Measurements from ENCODE around the gene EHBP1.

DNA sequence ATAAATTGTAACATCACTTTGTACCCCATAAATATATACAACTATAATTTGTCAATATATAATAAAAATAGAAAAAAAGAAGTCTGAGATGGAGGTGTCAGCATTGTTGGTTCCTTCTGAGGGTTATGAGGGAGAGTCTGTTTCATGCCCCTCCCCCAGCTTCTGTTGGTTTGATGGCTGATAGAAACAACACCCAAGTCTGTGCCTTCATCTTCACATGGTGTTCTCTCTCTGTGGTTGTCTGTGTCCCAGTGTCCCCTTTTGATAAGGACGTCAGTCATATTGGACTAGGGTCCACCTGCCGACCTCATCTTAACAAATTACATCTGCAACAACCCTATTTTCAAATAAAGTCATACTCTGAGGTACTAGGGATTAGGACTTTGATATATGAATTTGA, 20.3 kb upstream of the EHBP1 start:
- TF ChIP-seq, protein P1, sequence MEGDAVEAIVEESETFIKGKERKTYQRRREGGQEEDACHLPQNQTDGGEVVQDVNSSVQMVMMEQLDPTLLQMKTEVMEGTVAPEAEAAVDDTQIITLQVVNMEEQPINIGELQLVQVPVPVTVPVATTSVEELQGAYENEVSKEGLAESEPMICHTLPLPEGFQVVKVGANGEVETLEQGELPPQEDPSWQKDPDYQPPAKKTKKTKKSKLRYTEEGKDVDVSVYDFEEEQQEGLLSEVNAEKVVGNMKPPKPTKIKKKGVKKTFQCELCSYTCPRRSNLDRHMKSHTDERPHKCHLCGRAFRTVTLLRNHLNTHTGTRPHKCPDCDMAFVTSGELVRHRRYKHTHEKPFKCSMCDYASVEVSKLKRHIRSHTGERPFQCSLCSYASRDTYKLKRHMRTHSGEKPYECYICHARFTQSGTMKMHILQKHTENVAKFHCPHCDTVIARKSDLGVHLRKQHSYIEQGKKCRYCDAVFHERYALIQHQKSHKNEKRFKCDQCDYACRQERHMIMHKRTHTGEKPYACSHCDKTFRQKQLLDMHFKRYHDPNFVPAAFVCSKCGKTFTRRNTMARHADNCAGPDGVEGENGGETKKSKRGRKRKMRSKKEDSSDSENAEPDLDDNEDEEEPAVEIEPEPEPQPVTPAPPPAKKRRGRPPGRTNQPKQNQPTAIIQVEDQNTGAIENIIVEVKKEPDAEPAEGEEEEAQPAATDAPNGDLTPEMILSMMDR (IDR thresholded peaks at IDR 0.05; ENCODE audit: extremely low read depth in 1 of 2, insufficient read depth in 1 of 2, low read depth in 1 of 2, low read length in 2 of 2), result no peak
- TF ChIP-seq POLR2A (IDR thresholded peaks at IDR 0.05; ENCODE audit: low read depth, low read length) (no peak), EZH2 (IDR thresholded peaks at IDR 0.05; ENCODE audit: borderline replicate concordance, low read depth, low read length, severe bottlenecking) (no peak)
